ENCODE data around the gene CCNYL1. TPM values are rescaled to one million over a fixed set of nuclear protein-coding genes. Genes with fewer than 3 reads are reported as not detected.

Gene CCNYL1
- total RNA-seq, 2 donors from 2014 or later: 6.2 to 10.2 TPM

DNA sequence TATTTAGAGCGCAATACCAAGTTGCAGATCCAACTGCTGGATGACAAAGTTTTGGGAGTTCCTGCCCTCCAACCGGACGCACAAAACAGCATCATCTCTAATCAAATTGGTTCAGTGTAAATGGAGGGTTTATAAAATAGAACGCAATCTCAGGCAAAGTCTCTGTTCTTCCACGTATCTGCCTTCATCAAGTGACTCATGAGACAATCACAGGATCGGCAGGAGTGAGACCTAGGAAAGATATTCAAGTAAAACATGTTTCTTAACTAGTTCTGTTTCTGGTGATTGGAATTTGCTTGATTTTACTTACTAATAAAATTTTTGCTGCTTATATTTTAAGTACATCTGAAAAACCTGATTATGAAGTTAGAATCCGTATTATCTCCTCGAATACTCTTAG is 50.7 kb downstream of the CCNYL1 start:
- TF ChIP-seq, protein P1, sequence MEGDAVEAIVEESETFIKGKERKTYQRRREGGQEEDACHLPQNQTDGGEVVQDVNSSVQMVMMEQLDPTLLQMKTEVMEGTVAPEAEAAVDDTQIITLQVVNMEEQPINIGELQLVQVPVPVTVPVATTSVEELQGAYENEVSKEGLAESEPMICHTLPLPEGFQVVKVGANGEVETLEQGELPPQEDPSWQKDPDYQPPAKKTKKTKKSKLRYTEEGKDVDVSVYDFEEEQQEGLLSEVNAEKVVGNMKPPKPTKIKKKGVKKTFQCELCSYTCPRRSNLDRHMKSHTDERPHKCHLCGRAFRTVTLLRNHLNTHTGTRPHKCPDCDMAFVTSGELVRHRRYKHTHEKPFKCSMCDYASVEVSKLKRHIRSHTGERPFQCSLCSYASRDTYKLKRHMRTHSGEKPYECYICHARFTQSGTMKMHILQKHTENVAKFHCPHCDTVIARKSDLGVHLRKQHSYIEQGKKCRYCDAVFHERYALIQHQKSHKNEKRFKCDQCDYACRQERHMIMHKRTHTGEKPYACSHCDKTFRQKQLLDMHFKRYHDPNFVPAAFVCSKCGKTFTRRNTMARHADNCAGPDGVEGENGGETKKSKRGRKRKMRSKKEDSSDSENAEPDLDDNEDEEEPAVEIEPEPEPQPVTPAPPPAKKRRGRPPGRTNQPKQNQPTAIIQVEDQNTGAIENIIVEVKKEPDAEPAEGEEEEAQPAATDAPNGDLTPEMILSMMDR (IDR thresholded peaks at IDR 0.05): no peak
- Histone ChIP-seq H3K4me3 (no peak overlapping the region), H3K27me3 (no peaks in the 10 kb centered on the region), H3K4me1 (peaks cover 0 to 3% of the 10 kb centered on the region in 2 donors), H3K36me3 (peaks cover 6% of the 10 kb centered on the region), H3K27ac (no peak overlapping the region), H3K9me3 (no peaks in the 10 kb centered on the region)
- no peak for DNase-seq (ENCODE audit: low spot score)

GRCh38 chr2:207763303-207763917 is 52.0 kb downstream of the CCNYL1 start:
- Histone ChIP-seq H3K27ac (no peak overlapping the region), H3K4me1 (peaks cover 0 to 16% of the 10 kb centered on the region in 2 donors), H3K36me3 (peaks cover 13% of the 10 kb centered on the region), H3K4me3 (no peak overlapping the region), H3K27me3 (no peaks in the 10 kb centered on the region), H3K9me3 (no peaks in the 10 kb centered on the region)
- no peak for DNase-seq (ENCODE audit: low spot score)
- TF ChIP-seq, protein P1 (IDR thresholded peaks at IDR 0.05): no peak

GRCh38 chr2:207764096-207764630 is 52.7 kb downstream of the CCNYL1 start:
- no peaks in the 10 kb centered on the region for H3K27me3 ChIP-seq
- no peak overlapping the region for H3K4me3 ChIP-seq
- TF ChIP-seq, protein P1 (IDR thresholded peaks at IDR 0.05): no peak
- H3K27ac ChIP-seq: no peak overlapping the region
- peaks cover 0 to 19% of the 10 kb centered on the region in 2 donors for H3K4me1 ChIP-seq
- DNase-seq (ENCODE audit: low spot score): no peak
- H3K9me3 ChIP-seq: no peaks in the 10 kb centered on the region
- H3K36me3 ChIP-seq: peaks cover 13% of the 10 kb centered on the region

- Histone ChIP-seq H3K4me3 (no peak overlapping the region), H3K4me1 (peaks cover 0 to 21% of the 10 kb centered on the region in 2 donors)
Measured at GRCh38 chr2:207765547-207765946, 54.1 kb downstream of the CCNYL1 start.

DNA sequence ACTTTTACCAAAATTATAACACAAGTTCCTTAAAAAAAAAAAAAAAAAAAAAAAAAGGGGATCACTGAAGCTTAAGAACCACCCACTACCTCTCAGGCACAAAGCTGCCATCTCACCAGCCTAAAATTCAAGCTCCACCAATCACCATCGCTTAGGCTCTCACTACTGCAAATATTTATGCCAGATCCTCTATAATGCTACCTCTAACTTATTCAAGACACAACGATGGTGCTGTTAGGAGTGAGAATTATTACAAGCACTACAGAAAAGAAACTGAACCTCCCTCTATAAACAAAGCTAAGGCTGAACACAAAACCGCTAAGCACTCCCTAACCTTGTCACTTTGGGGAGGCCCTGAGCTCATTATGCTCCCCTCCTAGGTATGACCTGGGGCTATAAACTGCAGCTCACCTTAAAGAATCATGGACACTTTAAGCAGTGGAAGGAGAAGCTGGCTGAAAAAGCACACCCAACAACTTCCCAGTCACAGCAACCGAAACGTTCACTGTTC is 54.7 kb downstream of the CCNYL1 start:
- H3K4me3 ChIP-seq: no peak overlapping the region
- no peak overlapping the region for H3K27ac ChIP-seq

More at GRCh38 chr2:207765547-207765946, 54.1 kb downstream of the CCNYL1 start:
- peaks cover 8% of the 10 kb centered on the region for H3K36me3 ChIP-seq
- H3K27ac ChIP-seq: no peak overlapping the region
- TF ChIP-seq, protein P1 (IDR thresholded peaks at IDR 0.05): no peak
- no peaks in the 10 kb centered on the region for H3K27me3 ChIP-seq
- no peaks in the 10 kb centered on the region for H3K9me3 ChIP-seq
- DNase-seq (ENCODE audit: low spot score): no peak

More for the DNA sequence above, 54.7 kb downstream of the CCNYL1 start:
- TF ChIP-seq, protein P1 (IDR thresholded peaks at IDR 0.05): no peak
- H3K27me3 ChIP-seq: no peaks in the 10 kb centered on the region
- H3K36me3 ChIP-seq: peaks cover 8% of the 10 kb centered on the region
- DNase-seq (ENCODE audit: low spot score): no peak
- peaks cover 0 to 24% of the 10 kb centered on the region in 2 donors for H3K4me1 ChIP-seq
- no peaks in the 10 kb centered on the region for H3K9me3 ChIP-seq

Measured in right atrium auricular region (tissue), 2 donors.